HepG2 (cell line): Measurements from ENCODE around the gene SBNO1. TPM values are rescaled to one million over a fixed set of nuclear protein-coding genes. Genes with fewer than 3 reads are reported as not detected.

ENCODE experiments used
- ATAC-seq: fragments of 200-7000 bp; cut with Tn5 transposase; 3 replicates; pipeline ENCODE4 v1.9.1; 2020; ENCODE audit warnings: mild to moderate bottlenecking, moderate library complexity
- BruUV-seq: library from RNA; stranded (reverse); fragments of 400-500 nt; replicated peaks from 2 replicates; lab custom pipeline; 2021; lab: Mats Ljungman, UMichigan
- CTCF ChIA-PET: fragments of 300-600 bp; formaldehyde crosslinking; extraction: SDS; loops from one replicate; lab custom pipeline; 2021; ENCODE audit warnings: low total read pairs, inconsistent platforms, low intra/inter-chr PET ratio; lab: Yijun Ruan, JAX
- POLR2A ChIA-PET: fragments of 350-600 bp; sonication (Branson Sonifier 250); formaldehyde crosslinking; loops from one replicate; lab custom pipeline; 2020; ENCODE audit warnings: antibody characterized with exemption, inconsistent platforms; lab: Yijun Ruan, JAX
- DNase-seq: peaks from one replicate; pipeline ENCODE4 v3.0.0-alpha.2; 2015; ENCODE audit warnings: low spot score
- FAIRE-seq: peaks from 3 replicates; lab custom pipeline; 2011; peaks lifted over from hg19 to GRCh38; lab: Jason Lieb, UNC
- H2AFZ ChIP-seq: one replicate; pipeline ENCODE4 v1.6.1; 2011; ENCODE audit warnings: low read length, inconsistent platforms
- H3K27ac ChIP-seq: fragments of 300-600 bp; 3 replicates; pipeline ENCODE4 v1.8.0; 2011; ENCODE audit warnings: mixed run types, mild to moderate bottlenecking, mixed read lengths, low read length, inconsistent platforms; ENCODE audit not compliant: insufficient read depth; ENCODE audit errors: extremely low read length
- H3K27me3 ChIP-seq, 2 experiments: fragments of 200-600 bp in 1 of 2; 2 replicates in 1 of 2; 3 replicates in 1 of 2; pipeline versions ENCODE4 v1.6.0 to v1.8.0; 2011; ENCODE audit warnings: low read length in 2 of 2, mild to moderate bottlenecking in 2 of 2, moderate library complexity in 2 of 2, inconsistent platforms in 1 of 2; ENCODE audit not compliant: insufficient read depth in 2 of 2, control insufficient read depth in 1 of 2
- H3K36me3 ChIP-seq, 2 experiments: fragments of 200-600 bp in 1 of 2; replicated peaks in 1 of 2; 2 replicates in 1 of 2; 3 replicates in 1 of 2; pipeline versions ENCODE4 v1.5.1 to v1.8.0; 2011; ENCODE audit warnings: low read length in 2 of 2, inconsistent platforms in 1 of 2; ENCODE audit not compliant: insufficient read depth in 2 of 2, control insufficient read depth in 1 of 2
- H3K4me1 ChIP-seq: 2 replicates; pipeline ENCODE4 v1.5.1; 2012; ENCODE audit warnings: low read length, inconsistent platforms; ENCODE audit not compliant: insufficient read depth
- H3K4me2 ChIP-seq: 2 replicates; pipeline ENCODE4 v1.6.0; 2011; ENCODE audit warnings: low read depth, low read length, inconsistent platforms
- H3K4me3 ChIP-seq, 3 experiments: fragments of 200-600 bp in 1 of 3; sonication (generic), shearing (Covaris generic) in 1 of 3; replicated peaks in 1 of 3; 2 replicates each; pipeline ENCODE4 v1.5.1; 2011 to 2016; ENCODE audit warnings: low read length in 3 of 3, inconsistent platforms in 2 of 3, low read depth in 2 of 3, mild to moderate bottlenecking in 2 of 3, control low read depth in 1 of 3, mixed read lengths in 1 of 3; ENCODE audit not compliant: insufficient read depth in 1 of 3
- H3K79me2 ChIP-seq: one replicate; pipeline ENCODE4 v1.6.1; 2011; ENCODE audit warnings: low read length, inconsistent platforms; ENCODE audit not compliant: insufficient read depth
- H3K9ac ChIP-seq: 2 replicates; pipeline ENCODE4 v1.6.0; 2011; ENCODE audit warnings: mild to moderate bottlenecking, low read depth, low read length, inconsistent platforms; ENCODE audit not compliant: insufficient read depth
- H3K9me3 ChIP-seq: 2 replicates; pipeline ENCODE4 v1.5.1; 2012; ENCODE audit warnings: mild to moderate bottlenecking, low read length
- H4K20me1 ChIP-seq: 2 replicates; pipeline ENCODE4 v1.6.0; 2011; ENCODE audit warnings: inconsistent platforms, mild to moderate bottlenecking, low read length, moderate library complexity; ENCODE audit not compliant: insufficient read depth
- DMAP1 ChIP-seq: IDR thresholded peaks from 2 replicates; pipeline ENCODE4 v1.6.1; 2016
- FOXJ3 ChIP-seq: sonication (generic); formaldehyde crosslinking; IDR thresholded peaks from 2 replicates; pipeline ENCODE4 v1.4.0; 2020; ENCODE audit warnings: missing genetic modification reagents, mild to moderate bottlenecking, borderline replicate concordance
- IRF2 ChIP-seq: IDR thresholded peaks from 2 replicates; pipeline ENCODE4 v1.6.1; 2018; ENCODE audit warnings: missing genetic modification reagents, missing compliant biosample characterization
- PAX8 ChIP-seq: sonication (generic); formaldehyde crosslinking; IDR thresholded peaks from 2 replicates; pipeline ENCODE4 v1.8.0; 2022; ENCODE audit warnings: mild to moderate bottlenecking, missing genetic modification reagents, borderline replicate concordance
- SKI ChIP-seq: fragments of 450-650 bp; IDR thresholded peaks from one replicate; pipeline ENCODE4 v1.6.1; 2018; ENCODE audit warnings: mild to moderate bottlenecking; ENCODE audit not compliant: partially characterized antibody
- ZFYVE20 ChIP-seq: sonication (generic); formaldehyde crosslinking; IDR thresholded peaks from 2 replicates; pipeline ENCODE4 v1.8.0; 2023; ENCODE audit warnings: low read depth, mild to moderate bottlenecking, moderate library complexity, missing genetic modification reagents, borderline replicate concordance
- ZNF446 ChIP-seq: sonication (generic); formaldehyde crosslinking; IDR thresholded peaks from 2 replicates; pipeline ENCODE4 v1.5.0; 2020; ENCODE audit warnings: mild to moderate bottlenecking, missing genetic modification reagents
- ZNF737 ChIP-seq: sonication (generic); formaldehyde crosslinking; IDR thresholded peaks from 2 replicates; pipeline ENCODE4 v1.5.0; 2020; ENCODE audit warnings: missing genetic modification reagents, mild to moderate bottlenecking, borderline replicate concordance
- WGBS: methylation state at CpG from one replicate; pipeline ENCODE4 v1.1.6; 2017; ENCODE audit warnings: low lambda C conversion rate; 5-methylcytosine and 5-hydroxymethylcytosine counted together
- in situ Hi-C: cut with HindIII; loops from 2 replicates; pipeline ENCODE4 v1.10.0; 2017; ENCODE audit warnings: low pct_unique_long_range_greater_than_20kb; ENCODE audit not compliant: extremely low pct_ligation_motif_present
- intact Hi-C: fragments of 100-400 bp; cut with micrococcal nuclease; formaldehyde crosslinking; loops from one replicate; pipeline ENCODE4 v1.10.0; 2022; ENCODE audit not compliant: unreplicated experiment
- polyA plus RNA-seq, 8 experiments: library from polyadenylated mRNA; depleted of rRNA in 3 of 8; stranded (reverse) in 7 of 8; unstranded in 1 of 8; fragments of >200 nt; fragmentation: Illumina TruSeq in 4 of 8; extraction: Trizol in 4 of 8; gene quantifications; 2 replicates each; pipeline versions ENCODE4 v1.2.1 to v1.2.3, GENCODE V29; 2011 to 2016; ENCODE audit warnings: low read depth in 4 of 8, missing spikeins in 1 of 8, mixed read lengths in 1 of 8; ENCODE audit not compliant: insufficient read depth in 1 of 8
- total RNA-seq, 5 experiments: library from RNA; depleted of rRNA; stranded (reverse); fragments of >200 nt; fragmentation: Illumina TruSeq; extraction: Trizol; gene quantifications; 2 replicates each; pipeline ENCODE4 v1.2.3, GENCODE V29; 2016; ENCODE audit warnings: low read depth in 1 of 5
- TF ChIP-seq, protein P1 (sequence below): sonication (generic); formaldehyde crosslinking; IDR thresholded peaks from 2 replicates; pipeline ENCODE4 v1.4.0; 2020; ENCODE audit warnings: missing genetic modification reagents

Gene SBNO1
- total and polyA plus RNA-seq, 2 of the 13 experiments (the other 11 are each of a cell fraction or from before 2014, with no cell fraction given): 10.9 to 40.2 TPM

GRCh38 chr12:123278101-123278627, 86.5 kb downstream of the SBNO1 start:
- no peak overlapping the region for H3K27ac ChIP-seq
- no peaks in the 10 kb centered on the region for H3K79me2 ChIP-seq
- POLR2A ChIA-PET: no interaction called here
- no peak for FAIRE-seq
- peaks cover 5% of the 10 kb centered on the region; the same call in 1 of the 2 replicates for H3K4me1 ChIP-seq
- DNase-seq: no peak
- no peaks in the 10 kb centered on the region for H3K27me3 ChIP-seq
- H3K4me2 ChIP-seq: peak overlapping the region; percentile 55
- BruUV-seq: no TSS peak
- H3K4me3 ChIP-seq: no peak overlapping the region; a peak in 2 of 6 replicates
- in situ Hi-C loops (no loop called here), intact Hi-C loops (no loop called here)
- H4K20me1 ChIP-seq: no peaks in the 10 kb centered on the region
- no peak for ATAC-seq
- CTCF ChIA-PET: no interaction called here
- no peak overlapping the region for H2AFZ ChIP-seq
- TF ChIP-seq DMAP1 (CRISPR knock-in tag) (no peak), SKI (no peak), PAX8 (no peak), ZNF737 (CRISPR knock-in tag) (no peak), FOXJ3 (CRISPR knock-in tag) (no peak), ZFYVE20 (CRISPR knock-in tag) (no peak), IRF2 (CRISPR knock-in tag) (no peak), ZNF446 (CRISPR knock-in tag) (no peak)
- TF ChIP-seq, protein P1, sequence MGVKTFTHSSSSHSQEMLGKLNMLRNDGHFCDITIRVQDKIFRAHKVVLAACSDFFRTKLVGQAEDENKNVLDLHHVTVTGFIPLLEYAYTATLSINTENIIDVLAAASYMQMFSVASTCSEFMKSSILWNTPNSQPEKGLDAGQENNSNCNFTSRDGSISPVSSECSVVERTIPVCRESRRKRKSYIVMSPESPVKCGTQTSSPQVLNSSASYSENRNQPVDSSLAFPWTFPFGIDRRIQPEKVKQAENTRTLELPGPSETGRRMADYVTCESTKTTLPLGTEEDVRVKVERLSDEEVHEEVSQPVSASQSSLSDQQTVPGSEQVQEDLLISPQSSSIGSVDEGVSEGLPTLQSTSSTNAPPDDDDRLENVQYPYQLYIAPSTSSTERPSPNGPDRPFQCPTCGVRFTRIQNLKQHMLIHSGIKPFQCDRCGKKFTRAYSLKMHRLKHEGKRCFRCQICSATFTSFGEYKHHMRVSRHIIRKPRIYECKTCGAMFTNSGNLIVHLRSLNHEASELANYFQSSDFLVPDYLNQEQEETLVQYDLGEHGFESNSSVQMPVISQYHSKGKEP (CRISPR knock-in tag): no peak
- no peaks in the 10 kb centered on the region for H3K9me3 ChIP-seq
- H3K36me3 ChIP-seq: no peaks in the 10 kb centered on the region
- 44% methylated on average over 2 of the region's 2 CpGs for WGBS
- H3K9ac ChIP-seq: no peak overlapping the region
